Smooth muscle cell (in vitro differentiated cells): ENCODE results near the gene MYO1D. TPM values are rescaled to one million over a fixed set of nuclear protein-coding genes. Genes with fewer than 3 reads are reported as not detected.

Experiments used
- DNase-seq: peaks from one replicate; lab custom pipeline; 2025; ENCODE audit not compliant: unreplicated experiment; lab: John Stamatoyannopoulos, UW
- H2AFZ ChIP-seq: fragments of 200-600 bp; sonication (generic); 2 replicates; pipeline ENCODE4 v1.6.0; 2016; ENCODE audit warnings: antibody characterized with exemption, low read depth, mild to moderate bottlenecking
- H3F3A ChIP-seq: fragments of 200-600 bp; sonication (generic); 2 replicates; pipeline ENCODE4 v1.6.0; 2017; ENCODE audit warnings: antibody characterized with exemption, low read depth
- H3K27ac ChIP-seq: fragments of 200-600 bp; sonication (generic); 2 replicates; pipeline ENCODE4 v1.5.1; 2016; ENCODE audit warnings: low read depth, mild to moderate bottlenecking
- H3K27me3 ChIP-seq: fragments of 200-600 bp; sonication (generic); 2 replicates; pipeline ENCODE4 v1.6.1; 2016; ENCODE audit warnings: low read depth, mild to moderate bottlenecking
- H3K36me3 ChIP-seq: fragments of 200-600 bp; sonication (generic); 2 replicates; pipeline ENCODE4 v1.5.1; 2016; ENCODE audit warnings: low read depth
- H3K4me1 ChIP-seq: fragments of 200-600 bp; sonication (generic); 2 replicates; pipeline ENCODE4 v1.5.1; 2016; ENCODE audit warnings: low read depth
- H3K4me2 ChIP-seq: fragments of 200-600 bp; sonication (generic); 2 replicates; pipeline ENCODE4 v1.6.0; 2016; ENCODE audit warnings: mild to moderate bottlenecking
- H3K4me3 ChIP-seq: fragments of 200-600 bp; sonication (generic); 2 replicates; pipeline ENCODE4 v1.5.1; 2016; ENCODE audit warnings: mild to moderate bottlenecking
- H3K79me2 ChIP-seq: fragments of 200-600 bp; sonication (generic); 2 replicates; pipeline ENCODE4 v1.6.0; 2016; ENCODE audit warnings: low read depth, mild to moderate bottlenecking
- H3K9ac ChIP-seq: fragments of 200-600 bp; sonication (generic); 2 replicates; pipeline ENCODE4 v1.6.0; 2016; ENCODE audit warnings: low read depth
- H3K9me3 ChIP-seq: fragments of 200-600 bp; sonication (generic); replicated peaks from 2 replicates; pipeline ENCODE4 v1.5.1; 2016; ENCODE audit warnings: low read depth
- H4K20me1 ChIP-seq: fragments of 200-600 bp; sonication (generic); 2 replicates; pipeline ENCODE4 v1.6.0; 2016; ENCODE audit warnings: low read depth
- WGBS: methylation state at CpG from one replicate; pipeline ENCODE4 v1.1.7; 2016; ENCODE audit warnings: low lambda C conversion rate; 5-methylcytosine and 5-hydroxymethylcytosine counted together
- polyA plus RNA-seq: library from polyadenylated mRNA; unstranded; fragments of >200 nt; fragmentation: Nextera tagmentation; extraction: Ambion mirVana; gene quantifications from 2 replicates; pipeline ENCODE4 v1.2.1, GENCODE V29; 2016
- total RNA-seq: library from RNA; depleted of rRNA; stranded (reverse); fragments of >200 nt; gene quantifications from 2 replicates; pipeline ENCODE4 v1.2.3, GENCODE V29; 2014
- TF ChIP-seq, protein P1 (sequence below): fragments of 200-600 bp; sonication (generic); IDR thresholded peaks from 2 replicates; pipeline ENCODE4 v1.5.1; 2017; ENCODE audit warnings: borderline replicate concordance, mild to moderate bottlenecking, antibody characterized with exemption; ENCODE audit not compliant: insufficient read depth, poor library complexity, severe bottlenecking

MYO1D gene
- total and polyA plus RNA-seq, 2 experiments from 2014 or later, result 13.9 to 35.7 TPM

GRCh38 chr17:32461853-32462617, 414.9 kb downstream of the MYO1D start:
- H3K79me2 ChIP-seq, result peaks cover 49% of the 10 kb centered on the region
- no peak overlapping the region for H3K4me2 ChIP-seq
- H3K27me3 ChIP-seq, result no peaks in the 10 kb centered on the region
- no peak for DNase-seq
- H3K9me3 ChIP-seq, result no peaks in the 10 kb centered on the region
- 37% methylated on average over 1 of the region's 1 CpG for WGBS
- H3F3A ChIP-seq, result no peaks in the 10 kb centered on the region
- H2AFZ ChIP-seq, result no peak overlapping the region
- H4K20me1 ChIP-seq, result peaks cover 84% of the 10 kb centered on the region
- peaks cover 23% of the 10 kb centered on the region for H3K36me3 ChIP-seq
- no peak overlapping the region for H3K9ac ChIP-seq
- no peak overlapping the region for H3K4me3 ChIP-seq
- TF ChIP-seq, protein P1, sequence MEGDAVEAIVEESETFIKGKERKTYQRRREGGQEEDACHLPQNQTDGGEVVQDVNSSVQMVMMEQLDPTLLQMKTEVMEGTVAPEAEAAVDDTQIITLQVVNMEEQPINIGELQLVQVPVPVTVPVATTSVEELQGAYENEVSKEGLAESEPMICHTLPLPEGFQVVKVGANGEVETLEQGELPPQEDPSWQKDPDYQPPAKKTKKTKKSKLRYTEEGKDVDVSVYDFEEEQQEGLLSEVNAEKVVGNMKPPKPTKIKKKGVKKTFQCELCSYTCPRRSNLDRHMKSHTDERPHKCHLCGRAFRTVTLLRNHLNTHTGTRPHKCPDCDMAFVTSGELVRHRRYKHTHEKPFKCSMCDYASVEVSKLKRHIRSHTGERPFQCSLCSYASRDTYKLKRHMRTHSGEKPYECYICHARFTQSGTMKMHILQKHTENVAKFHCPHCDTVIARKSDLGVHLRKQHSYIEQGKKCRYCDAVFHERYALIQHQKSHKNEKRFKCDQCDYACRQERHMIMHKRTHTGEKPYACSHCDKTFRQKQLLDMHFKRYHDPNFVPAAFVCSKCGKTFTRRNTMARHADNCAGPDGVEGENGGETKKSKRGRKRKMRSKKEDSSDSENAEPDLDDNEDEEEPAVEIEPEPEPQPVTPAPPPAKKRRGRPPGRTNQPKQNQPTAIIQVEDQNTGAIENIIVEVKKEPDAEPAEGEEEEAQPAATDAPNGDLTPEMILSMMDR, result peak; percentile 61
- H3K27ac ChIP-seq, result no peak overlapping the region
- H3K4me1 ChIP-seq, result no peaks in the 10 kb centered on the region

GRCh38 chr17:32461498-32461852, 415.4 kb downstream of the MYO1D start:
- no peak overlapping the region for H3K9ac ChIP-seq
- H4K20me1 ChIP-seq, result peaks cover 85% of the 10 kb centered on the region
- no peaks in the 10 kb centered on the region for H3K4me1 ChIP-seq
- H3F3A ChIP-seq, result no peaks in the 10 kb centered on the region
- no peak for DNase-seq
- H2AFZ ChIP-seq, result no peak overlapping the region
- H3K9me3 ChIP-seq, result no peaks in the 10 kb centered on the region
- 77% methylated on average over 4 of the region's 4 CpGs for WGBS
- H3K4me3 ChIP-seq, result no peak overlapping the region
- no peak overlapping the region for H3K27ac ChIP-seq
- peaks cover 46% of the 10 kb centered on the region for H3K79me2 ChIP-seq
- TF ChIP-seq, protein P1, result no peak
- peaks cover 20% of the 10 kb centered on the region for H3K36me3 ChIP-seq
- H3K4me2 ChIP-seq, result no peak overlapping the region
- no peaks in the 10 kb centered on the region for H3K27me3 ChIP-seq

GRCh38 chr17:32460054-32460453, 416.9 kb downstream of the MYO1D start:
- TF ChIP-seq, protein P1, result no peak
- no peak overlapping the region for H3K4me2 ChIP-seq
- H3K4me1 ChIP-seq, result no peaks in the 10 kb centered on the region
- H3K36me3 ChIP-seq, result peaks cover 21% of the 10 kb centered on the region
- H4K20me1 ChIP-seq, result peaks cover 84% of the 10 kb centered on the region
- H3K27me3 ChIP-seq, result no peaks in the 10 kb centered on the region
- no peak overlapping the region for H3K9ac ChIP-seq
- WGBS, result 92% methylated on average over 4 of the region's 4 CpGs
- H3F3A ChIP-seq, result no peaks in the 10 kb centered on the region
- H3K4me3 ChIP-seq, result no peak overlapping the region
- no peak overlapping the region for H2AFZ ChIP-seq
- H3K9me3 ChIP-seq, result no peaks in the 10 kb centered on the region
- no peak for DNase-seq
- no peak overlapping the region for H3K27ac ChIP-seq
- H3K79me2 ChIP-seq, result peaks cover 43% of the 10 kb centered on the region

- Histone ChIP-seq H3K4me3 (no peak overlapping the region), H4K20me1 (peaks cover 90% of the 10 kb centered on the region), H3K36me3 (peaks cover 17% of the 10 kb centered on the region), H3K4me2 (no peak overlapping the region), H3K79me2 (peaks cover 51% of the 10 kb centered on the region), H3K4me1 (no peaks in the 10 kb centered on the region), H3F3A (no peaks in the 10 kb centered on the region), H3K27me3 (no peaks in the 10 kb centered on the region), H3K9me3 (no peaks in the 10 kb centered on the region), H2AFZ (no peak overlapping the region), H3K9ac (no peak overlapping the region), H3K27ac (no peak overlapping the region)
- DNase-seq, result no peak
- TF ChIP-seq, protein P1, result no peak
These were observed 418.6 kb downstream of the MYO1D start for GRCh38 chr17:32458371-32458770.
